K562 (cell line): ENCODE measurements around the gene GATB. TPM values are rescaled to one million over a fixed set of nuclear protein-coding genes. Genes with fewer than 3 reads are reported as not detected.
A peak's percentile ranks its signal among the peaks of the same experiment; 100 is the strongest.

Experiments used
- MAFF ChIP-seq: IDR thresholded peaks from 2 replicates; pipeline ENCODE4 v1.6.1; 2012; ENCODE audit warnings: low read length, improper control_type of control experiment
- MGA ChIP-seq: fragments of 450-650 bp; IDR thresholded peaks from 2 replicates; pipeline ENCODE4 v1.6.1; 2016; ENCODE audit warnings: mild to moderate bottlenecking, moderate library complexity
- ZNF316 ChIP-seq: fragments of 450-650 bp; IDR thresholded peaks from 2 replicates; pipeline ENCODE4 v1.6.1; 2016
- ZNF408 ChIP-seq: fragments of 250-450 bp; sonication (Bioruptor Pico); IDR thresholded peaks from 2 replicates; pipeline ENCODE4 v1.4.0; 2020; ENCODE audit warnings: low read depth, mild to moderate bottlenecking, moderate library complexity
- polyA plus RNA-seq, 8 experiments: library from polyadenylated mRNA; depleted of rRNA in 4 of 8; stranded (reverse) in 5 of 8; unstranded in 3 of 8; fragments of >200 nt; fragmentation: Nextera tagmentation in 2 of 8; fragmentation: Illumina TruSeq in 1 of 8; extraction: Ambion mirVana in 2 of 8; extraction: Trizol in 1 of 8; gene quantifications; 2 replicates each; pipeline versions ENCODE4 v1.2.1 to v1.2.3, GENCODE V29; 2011 to 2014; ENCODE audit warnings: inconsistent platforms in 1 of 8, missing spikeins in 1 of 8
- total RNA-seq, 7 experiments: library from RNA; depleted of rRNA in 6 of 7; stranded (reverse); fragments of >200 nt in 6 of 7; fragmentation: Illumina TruSeq in 2 of 7; extraction: Trizol in 2 of 7; gene quantifications; 2 replicates each; pipeline versions ENCODE4 v1.2.1 to v1.2.3, GENCODE V29; 2011 to 2021; ENCODE audit warnings: low replicate concordance in 1 of 7

The GATB gene
- total and polyA plus RNA-seq, 9 of the 15 experiments (the other 6 are each of a cell fraction or from before 2014, with no cell fraction given) = 15.3 to 31.8 (median 26.2) TPM

GRCh38 chr4:151785484-151786157 lies 24.8 kb upstream of the GATB start (continued):
- TF ChIP-seq MGA = no peak
- 0 out of 2 replicates have a peak, but pooled peaks have one; percentile 37 for TF ChIP-seq ZNF316
- peak; percentile 15; the same call in 1 of the 2 replicates for TF ChIP-seq MAFF
- TF ChIP-seq ZNF408 (CRISPR knock-in tag) = no peak
